ENCODE results near the gene PDCD5.
A peak's percentile ranks its signal among the peaks of the same experiment; 100 is the strongest.

PDCD5 gene

GRCh38 chr19:32599258-32599657 is 18.3 kb downstream of the PDCD5 start:
- TF ChIP-seq, protein P1, sequence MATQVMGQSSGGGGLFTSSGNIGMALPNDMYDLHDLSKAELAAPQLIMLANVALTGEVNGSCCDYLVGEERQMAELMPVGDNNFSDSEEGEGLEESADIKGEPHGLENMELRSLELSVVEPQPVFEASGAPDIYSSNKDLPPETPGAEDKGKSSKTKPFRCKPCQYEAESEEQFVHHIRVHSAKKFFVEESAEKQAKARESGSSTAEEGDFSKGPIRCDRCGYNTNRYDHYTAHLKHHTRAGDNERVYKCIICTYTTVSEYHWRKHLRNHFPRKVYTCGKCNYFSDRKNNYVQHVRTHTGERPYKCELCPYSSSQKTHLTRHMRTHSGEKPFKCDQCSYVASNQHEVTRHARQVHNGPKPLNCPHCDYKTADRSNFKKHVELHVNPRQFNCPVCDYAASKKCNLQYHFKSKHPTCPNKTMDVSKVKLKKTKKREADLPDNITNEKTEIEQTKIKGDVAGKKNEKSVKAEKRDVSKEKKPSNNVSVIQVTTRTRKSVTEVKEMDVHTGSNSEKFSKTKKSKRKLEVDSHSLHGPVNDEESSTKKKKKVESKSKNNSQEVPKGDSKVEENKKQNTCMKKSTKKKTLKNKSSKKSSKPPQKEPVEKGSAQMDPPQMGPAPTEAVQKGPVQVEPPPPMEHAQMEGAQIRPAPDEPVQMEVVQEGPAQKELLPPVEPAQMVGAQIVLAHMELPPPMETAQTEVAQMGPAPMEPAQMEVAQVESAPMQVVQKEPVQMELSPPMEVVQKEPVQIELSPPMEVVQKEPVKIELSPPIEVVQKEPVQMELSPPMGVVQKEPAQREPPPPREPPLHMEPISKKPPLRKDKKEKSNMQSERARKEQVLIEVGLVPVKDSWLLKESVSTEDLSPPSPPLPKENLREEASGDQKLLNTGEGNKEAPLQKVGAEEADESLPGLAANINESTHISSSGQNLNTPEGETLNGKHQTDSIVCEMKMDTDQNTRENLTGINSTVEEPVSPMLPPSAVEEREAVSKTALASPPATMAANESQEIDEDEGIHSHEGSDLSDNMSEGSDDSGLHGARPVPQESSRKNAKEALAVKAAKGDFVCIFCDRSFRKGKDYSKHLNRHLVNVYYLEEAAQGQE (IDR thresholded peaks at IDR 0.05; ENCODE audit: insufficient replicate concordance, low read depth) = no peak
- TF ChIP-seq, protein P2, sequence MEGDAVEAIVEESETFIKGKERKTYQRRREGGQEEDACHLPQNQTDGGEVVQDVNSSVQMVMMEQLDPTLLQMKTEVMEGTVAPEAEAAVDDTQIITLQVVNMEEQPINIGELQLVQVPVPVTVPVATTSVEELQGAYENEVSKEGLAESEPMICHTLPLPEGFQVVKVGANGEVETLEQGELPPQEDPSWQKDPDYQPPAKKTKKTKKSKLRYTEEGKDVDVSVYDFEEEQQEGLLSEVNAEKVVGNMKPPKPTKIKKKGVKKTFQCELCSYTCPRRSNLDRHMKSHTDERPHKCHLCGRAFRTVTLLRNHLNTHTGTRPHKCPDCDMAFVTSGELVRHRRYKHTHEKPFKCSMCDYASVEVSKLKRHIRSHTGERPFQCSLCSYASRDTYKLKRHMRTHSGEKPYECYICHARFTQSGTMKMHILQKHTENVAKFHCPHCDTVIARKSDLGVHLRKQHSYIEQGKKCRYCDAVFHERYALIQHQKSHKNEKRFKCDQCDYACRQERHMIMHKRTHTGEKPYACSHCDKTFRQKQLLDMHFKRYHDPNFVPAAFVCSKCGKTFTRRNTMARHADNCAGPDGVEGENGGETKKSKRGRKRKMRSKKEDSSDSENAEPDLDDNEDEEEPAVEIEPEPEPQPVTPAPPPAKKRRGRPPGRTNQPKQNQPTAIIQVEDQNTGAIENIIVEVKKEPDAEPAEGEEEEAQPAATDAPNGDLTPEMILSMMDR (IDR thresholded peaks at IDR 0.05; ENCODE audit: insufficient read depth, low read length) = no peak
- TF ChIP-seq POLR2AphosphoS5 (IDR thresholded peaks at IDR 0.05; ENCODE audit: low read depth) (no peak), GABPA (IDR thresholded peaks at IDR 0.05; ENCODE audit: low read depth) (no peak), SPI1 (IDR thresholded peaks at IDR 0.05; ENCODE audit: borderline replicate concordance, low read depth) (no peak)
- Histone ChIP-seq H3K4me3 (replicated peaks; ENCODE audit: insufficient read depth, low read length) (no peak overlapping the region), H3K27me3 (ENCODE audit: insufficient read depth, poor library complexity, severe bottlenecking) (no peaks in the 10 kb centered on the region), H3K27ac (replicated peaks) (no peak overlapping the region)
- DNase-seq (ENCODE audit: low read depth in 1 of 2, low spot score in 1 of 2) = no peak

- Histone ChIP-seq H3K4me3 (replicated peaks; ENCODE audit: insufficient read depth, low read length) (no peak overlapping the region), H3K27ac (replicated peaks) (no peak overlapping the region), H3K27me3 (ENCODE audit: insufficient read depth, poor library complexity, severe bottlenecking) (no peaks in the 10 kb centered on the region)
- TF ChIP-seq SPI1 (IDR thresholded peaks at IDR 0.05; ENCODE audit: borderline replicate concordance, low read depth) = no peak
- TF ChIP-seq, protein P2 (IDR thresholded peaks at IDR 0.05; ENCODE audit: insufficient read depth, low read length) = peak; percentile 83
- peak in 1 of 2 experiments; percentile 46 for DNase-seq (ENCODE audit: low read depth in 1 of 2, low spot score in 1 of 2)
These were observed 18.8 kb downstream of the PDCD5 start for GRCh38 chr19:32599736-32600157.

DNA sequence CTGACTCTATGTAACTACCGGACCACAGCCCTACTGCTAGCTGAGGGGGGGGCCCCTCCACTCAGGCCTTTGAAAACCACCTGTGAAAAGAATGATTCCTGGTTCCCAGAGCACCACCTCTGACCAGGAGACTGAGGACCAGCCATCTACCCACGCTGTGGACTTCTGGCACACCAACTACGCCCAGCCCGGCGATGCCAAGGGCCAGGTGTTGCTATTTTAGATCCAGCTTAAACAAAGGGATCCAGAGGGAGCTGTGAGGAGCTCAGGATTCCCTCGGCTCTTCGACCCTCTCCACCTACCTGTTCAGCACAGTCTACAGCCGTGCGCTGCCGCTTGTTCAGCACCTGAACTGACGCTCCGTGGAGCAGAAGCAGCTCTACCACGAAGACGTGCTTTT is 23.0 kb downstream of the PDCD5 start:
- TF ChIP-seq SPI1 (IDR thresholded peaks at IDR 0.05; ENCODE audit: borderline replicate concordance, low read depth) = no peak
- TF ChIP-seq, protein P1 (IDR thresholded peaks at IDR 0.05; ENCODE audit: insufficient replicate concordance, low read depth) = no peak
- no peak for TF ChIP-seq GABPA (IDR thresholded peaks at IDR 0.05; ENCODE audit: low read depth)
- TF ChIP-seq POLR2AphosphoS5 (IDR thresholded peaks at IDR 0.05; ENCODE audit: low read depth) = no peak
- TF ChIP-seq, protein P2 (IDR thresholded peaks at IDR 0.05; ENCODE audit: insufficient read depth, low read length) = no peak
- Histone ChIP-seq H3K27ac (replicated peaks) (no peak overlapping the region), H3K4me3 (replicated peaks; ENCODE audit: insufficient read depth, low read length) (no peak overlapping the region), H3K27me3 (ENCODE audit: insufficient read depth, poor library complexity, severe bottlenecking) (no peaks in the 10 kb centered on the region)
- no peak for DNase-seq (ENCODE audit: low read depth in 1 of 2, low spot score in 1 of 2)

DNA sequence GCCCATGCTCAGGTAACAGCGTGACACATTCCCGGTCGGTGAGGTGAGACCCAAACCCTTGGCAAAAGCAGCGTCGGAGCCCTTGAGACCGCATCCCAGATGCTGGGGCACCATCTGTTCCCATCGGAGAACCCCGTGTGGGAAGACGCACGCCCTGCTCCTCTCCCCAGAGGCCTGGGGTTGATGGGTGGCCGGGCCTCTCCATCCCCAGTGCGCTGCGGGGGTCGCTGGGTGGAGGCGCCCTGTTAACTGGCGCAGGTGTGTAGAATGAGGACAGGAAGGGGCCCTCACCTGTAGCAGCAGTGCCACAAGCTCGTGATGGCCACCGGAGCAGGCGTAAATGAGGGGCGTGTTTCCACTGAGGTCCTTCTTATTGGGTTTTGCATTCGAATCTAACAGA is 24.6 kb downstream of the PDCD5 start:
- DNase-seq (ENCODE audit: low read depth in 1 of 2, low spot score in 1 of 2) = no peak
- Histone ChIP-seq H3K27me3 (ENCODE audit: insufficient read depth, poor library complexity, severe bottlenecking) (no peaks in the 10 kb centered on the region), H3K4me3 (replicated peaks; ENCODE audit: insufficient read depth, low read length) (no peak overlapping the region), H3K27ac (replicated peaks) (no peak overlapping the region)
- TF ChIP-seq GABPA (IDR thresholded peaks at IDR 0.05; ENCODE audit: low read depth) (no peak), POLR2AphosphoS5 (IDR thresholded peaks at IDR 0.05; ENCODE audit: low read depth) (no peak), SPI1 (IDR thresholded peaks at IDR 0.05; ENCODE audit: borderline replicate concordance, low read depth) (no peak)
- TF ChIP-seq, protein P2 (IDR thresholded peaks at IDR 0.05; ENCODE audit: insufficient read depth, low read length) = no peak
- TF ChIP-seq, protein P1 (IDR thresholded peaks at IDR 0.05; ENCODE audit: insufficient replicate concordance, low read depth) = no peak

All from HL-60 (cell line).